H1 (cell line): ENCODE results near the gene MAN1A2. TPM values are rescaled to one million over a fixed set of nuclear protein-coding genes. Genes with fewer than 3 reads are reported as not detected.

Experiments
- CTCF ChIA-PET: fragments of 300-600 bp; sonication (Branson Sonifier 250); formaldehyde crosslinking; loops from one replicate; lab custom pipeline; 2021; ENCODE audit not compliant: partially characterized antibody; lab: Charles Lee
- POLR2A ChIA-PET: fragments of 300-600 bp; sonication (Branson Sonifier 250); formaldehyde crosslinking; loops from one replicate; lab custom pipeline; 2021; ENCODE audit warnings: inconsistent platforms; ENCODE audit not compliant: partially characterized antibody; lab: Charles Lee
- DNase-seq, 2 experiments: peaks; one replicate each; pipeline versions ENCODE4 v3.0.0 to v3.0.0-alpha.2; 2010 to 2022; ENCODE audit warnings: low spot score in 2 of 2, low read depth in 1 of 2, mixed read lengths in 1 of 2
- FAIRE-seq: peaks from 2 replicates; lab custom pipeline; 2011; peaks lifted over from hg19 to GRCh38; lab: Jason Lieb, UNC
- H2AFZ ChIP-seq: 2 replicates; pipeline ENCODE4 v1.8.1; 2012; ENCODE audit warnings: low read length, inconsistent platforms
- H2AK5ac ChIP-seq: 2 replicates; pipeline ENCODE4 v1.6.1; 2013; ENCODE audit warnings: low read depth, low read length
- H2BK120ac ChIP-seq: replicated peaks from 2 replicates; pipeline ENCODE3; 2013; ENCODE audit warnings: low read depth, low read length, inconsistent platforms
- H2BK12ac ChIP-seq: 2 replicates; pipeline ENCODE4 v1.6.1; 2013; ENCODE audit warnings: low read depth, low read length
- H2BK15ac ChIP-seq: 2 replicates; pipeline ENCODE4 v1.6.1; 2013; ENCODE audit warnings: low read length
- H2BK20ac ChIP-seq: 2 replicates; pipeline ENCODE4 v1.6.1; 2013; ENCODE audit warnings: low read length
- H2BK5ac ChIP-seq: 2 replicates; pipeline ENCODE4 v1.6.1; 2013; ENCODE audit warnings: low read depth, low read length
- H3K14ac ChIP-seq: 2 replicates; pipeline ENCODE4 v1.6.1; 2013; ENCODE audit warnings: inconsistent platforms; ENCODE audit not compliant: insufficient read length
- H3K18ac ChIP-seq: 2 replicates; pipeline ENCODE4 v1.6.1; 2013; ENCODE audit warnings: low read length; ENCODE audit errors: extremely low read depth
- H3K23ac ChIP-seq: 2 replicates; pipeline ENCODE4 v1.6.1; 2013; ENCODE audit warnings: inconsistent platforms; ENCODE audit not compliant: insufficient read length
- H3K23me2 ChIP-seq: 2 replicates; pipeline ENCODE4 v1.6.1; 2013; ENCODE audit warnings: low read depth, low read length
- H3K27ac ChIP-seq: 2 replicates; pipeline ENCODE4 v1.6.1; 2011; ENCODE audit warnings: low read depth, low read length, inconsistent platforms
- H3K27me3 ChIP-seq, 4 experiments: replicated peaks in 1 of 4; 1 replicate in 1 of 4; 2 replicates in 3 of 4; pipeline versions ENCODE4 v1.6.1 to v1.8.1; 2011 to 2013; ENCODE audit warnings: low read length in 3 of 4, mild to moderate bottlenecking in 3 of 4, inconsistent platforms in 2 of 4, mixed read lengths in 2 of 4, moderate library complexity in 1 of 4; ENCODE audit not compliant: control insufficient read depth in 3 of 4, insufficient read depth in 3 of 4; ENCODE audit errors: extremely low read depth in 1 of 4
- H3K36me3 ChIP-seq, 4 experiments: 2 replicates each; pipeline versions ENCODE4 v1.6.1 to v1.8.1; 2011 to 2013; ENCODE audit warnings: mild to moderate bottlenecking in 4 of 4, low read length in 3 of 4, moderate library complexity in 2 of 4, control low read depth in 1 of 4, inconsistent platforms in 1 of 4; ENCODE audit not compliant: insufficient read depth in 4 of 4, control insufficient read depth in 2 of 4
- H3K4ac ChIP-seq: replicated peaks from 2 replicates; pipeline ENCODE3; 2013; ENCODE audit warnings: low read length, low read depth, mixed read lengths, inconsistent platforms; ENCODE audit not compliant: insufficient read length
- H3K4me1 ChIP-seq, 4 experiments: replicated peaks in 1 of 4; 1 replicate in 1 of 4; 2 replicates in 3 of 4; pipeline versions ENCODE4 v1.6.1 to v1.8.1; 2011 to 2013; ENCODE audit warnings: low read length in 3 of 4, inconsistent platforms in 2 of 4, mixed read lengths in 1 of 4; ENCODE audit not compliant: insufficient read depth in 4 of 4, control insufficient read depth in 3 of 4
- H3K4me2 ChIP-seq, 2 experiments: 2 replicates each; pipeline versions ENCODE4 v1.6.1 to v1.8.1; 2011 to 2013; ENCODE audit warnings: low read depth in 2 of 2, low read length in 2 of 2, control low read depth in 1 of 2, inconsistent platforms in 1 of 2, mild to moderate bottlenecking in 1 of 2; ENCODE audit not compliant: insufficient read depth in 1 of 2
- H3K4me3 ChIP-seq, 4 experiments: fragments of 200-600, 300-600 bp in 1 of 4; sonication (generic), shearing (Covaris generic), sonication (Bioruptor Twin) in 1 of 4; 2 replicates each; pipeline versions ENCODE4 v1.5.1 to v1.8.1; 2011 to 2016; ENCODE audit warnings: low read length in 4 of 4, low read depth in 3 of 4, control low read depth in 2 of 4, inconsistent platforms in 2 of 4, mild to moderate bottlenecking in 2 of 4, mixed read lengths in 1 of 4, moderate library complexity in 1 of 4; ENCODE audit not compliant: insufficient read depth in 2 of 4; ENCODE audit errors: extremely low read depth in 1 of 4
- H3K56ac ChIP-seq: replicated peaks from 2 replicates; pipeline ENCODE3; 2013; ENCODE audit warnings: low read depth, mild to moderate bottlenecking, mixed read lengths, low read length, inconsistent platforms; ENCODE audit not compliant: insufficient read length
- H3K79me1 ChIP-seq: 2 replicates; pipeline ENCODE4 v1.6.1; 2013; ENCODE audit warnings: low read depth, low read length, control low read depth
- H3K79me2 ChIP-seq, 2 experiments: 2 replicates each; pipeline versions ENCODE4 v1.6.1 to v1.8.1; 2012 to 2013; ENCODE audit warnings: low read length in 2 of 2, mild to moderate bottlenecking in 2 of 2, inconsistent platforms in 1 of 2; ENCODE audit not compliant: insufficient read depth in 2 of 2, control insufficient read depth in 1 of 2
- H3K9ac ChIP-seq, 4 experiments: replicated peaks in 1 of 4; 1 replicate in 1 of 4; 2 replicates in 3 of 4; pipeline versions ENCODE4 v1.6.1 to v1.8.1; 2011 to 2013; ENCODE audit warnings: low read depth in 3 of 4, low read length in 3 of 4, control low read depth in 2 of 4, mild to moderate bottlenecking in 2 of 4, moderate library complexity in 2 of 4, inconsistent platforms in 1 of 4; ENCODE audit errors: extremely low read depth in 1 of 4
- H3K9me3 ChIP-seq, 2 experiments: 2 replicates each; pipeline versions ENCODE4 v1.6.1 to v1.8.1; 2012 to 2013; ENCODE audit warnings: mild to moderate bottlenecking in 2 of 2, moderate library complexity in 2 of 2, control low read depth in 1 of 2, inconsistent platforms in 1 of 2, low read depth in 1 of 2, low read length in 1 of 2, mixed read lengths in 1 of 2; ENCODE audit not compliant: insufficient read depth in 2 of 2
- H4K20me1 ChIP-seq, 2 experiments: replicated peaks in 1 of 2; 2 replicates each; pipeline versions ENCODE3 to v1.8.1; 2011 to 2013; ENCODE audit warnings: inconsistent platforms in 2 of 2, low read length in 2 of 2, mild to moderate bottlenecking in 1 of 2; ENCODE audit not compliant: insufficient read depth in 2 of 2, control insufficient read depth in 1 of 2
- H4K5ac ChIP-seq: 2 replicates; pipeline ENCODE4 v1.6.1; 2013; ENCODE audit warnings: low read length, low read depth, mixed read lengths, inconsistent platforms; ENCODE audit not compliant: insufficient read length
- H4K8ac ChIP-seq: 2 replicates; pipeline ENCODE4 v1.8.0; 2013; ENCODE audit warnings: mild to moderate bottlenecking, moderate library complexity, low read length, inconsistent platforms; ENCODE audit not compliant: insufficient read depth; ENCODE audit errors: extremely low read depth
- H4K91ac ChIP-seq: replicated peaks from 2 replicates; pipeline ENCODE3; 2013; ENCODE audit warnings: low read length, mixed read lengths, inconsistent platforms; ENCODE audit not compliant: insufficient read length
- WGBS, 2 experiments: shearing (Covaris generic) in 1 of 2; methylation state at CpG; one replicate each; pipeline versions ENCODE4 v1.1.6 to v1.1.7; 2013 to 2015; ENCODE audit warnings: low lambda C conversion rate in 2 of 2, mixed read lengths in 2 of 2, inconsistent platforms in 1 of 2, low coverage in 1 of 2, missing lambda C conversion rate in 1 of 2; ENCODE audit not compliant: insufficient replicate concordance in 2 of 2, insufficient coverage in 1 of 2, insufficient read length in 1 of 2; ENCODE audit errors: extremely low coverage in 1 of 2, missing lambda C conversion rate in 1 of 2; 5-methylcytosine and 5-hydroxymethylcytosine counted together
- polyA plus RNA-seq, 7 experiments: library from polyadenylated mRNA; depleted of rRNA in 3 of 7; stranded (reverse) in 5 of 7; unstranded in 2 of 7; fragments of >200 nt in 5 of 7; fragments of 200-250 nt in 2 of 7; gene quantifications; 1 replicate in 5 of 7; 2 replicates in 1 of 7; 4 replicates in 1 of 7; pipeline versions ENCODE4 v1.2.1 to v1.2.3, GENCODE V29; 2011 to 2013; ENCODE audit warnings: missing spikeins in 2 of 7, mixed read lengths in 2 of 7
- total RNA-seq: library from RNA; stranded (reverse); fragmentation: NEBNext Ultra II Directional; extraction: Animal tissue kit (Norgen Biotek cat#: 25700); gene quantifications from 2 replicates; pipeline ENCODE4 v1.2.1, GENCODE V29; 2021

MAN1A2 gene
- total and polyA plus RNA-seq, 2 of the 8 experiments (the other 6 are each of a cell fraction or from before 2014, with no cell fraction given): 5.5 to 18.8 TPM

DNA sequence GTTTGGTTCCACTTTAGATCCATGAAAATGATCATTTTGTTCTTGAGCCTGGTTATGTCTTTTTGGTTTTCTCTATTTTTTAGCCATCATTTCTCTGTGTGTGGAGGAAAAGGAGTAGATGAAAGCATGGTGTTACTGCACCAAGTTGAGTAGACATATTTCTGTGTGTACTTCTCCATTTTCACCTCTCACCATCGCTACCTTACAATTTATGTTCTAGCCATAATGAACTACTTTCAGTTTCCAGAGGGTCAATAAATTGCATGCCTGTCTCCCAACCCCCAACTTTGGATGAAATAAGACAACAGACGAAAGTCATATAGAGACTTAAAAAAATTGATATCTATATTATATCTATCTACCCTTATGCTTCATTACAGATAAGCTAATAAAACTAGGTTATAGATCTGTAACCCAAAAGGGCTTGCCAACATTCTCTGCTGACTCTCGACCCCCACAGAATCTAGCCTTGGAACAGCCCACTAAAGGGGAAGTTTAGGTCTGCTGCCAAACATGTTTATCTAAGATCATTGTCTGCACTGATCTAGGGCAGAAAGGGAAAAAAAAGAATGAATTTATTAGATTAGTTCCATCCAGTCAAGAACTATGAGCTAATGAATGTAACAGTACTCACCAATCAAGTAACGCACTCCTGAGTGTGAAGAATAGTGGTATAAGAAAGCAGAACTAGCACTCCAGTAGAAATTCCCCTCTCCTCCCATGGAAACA, 7.5 kb upstream of the MAN1A2 start:
- FAIRE-seq: no peak

More for the DNA sequence above, 7.5 kb upstream of the MAN1A2 start:
- Histone ChIP-seq H2BK15ac (no peak overlapping the region), H3K9ac (no peak overlapping the region), H3K4me1 (peaks cover 0 to 4% (median 1%) of the 10 kb centered on the region in 4 experiments; a peak in 3 of 7 replicates), H3K27ac (no peak overlapping the region), H2AFZ (no peak overlapping the region), H3K4ac (no peak overlapping the region), H3K27me3 (no peaks in the 10 kb centered on the region), H3K14ac (no peak overlapping the region), H3K4me2 (no peak overlapping the region), H2BK120ac (no peak overlapping the region), H3K79me2 (no peaks in the 10 kb centered on the region), H3K36me3 (no peaks in the 10 kb centered on the region), H3K23ac (no peak overlapping the region), H4K8ac (no peak overlapping the region), H3K79me1 (no peaks in the 10 kb centered on the region), H2BK12ac (no peak overlapping the region), H2BK5ac (no peak overlapping the region), H4K5ac (no peak overlapping the region), H3K23me2 (peaks cover 2% of the 10 kb centered on the region; the same call in 1 of the 2 replicates), H2AK5ac (no peak overlapping the region), H2BK20ac (no peak overlapping the region), H3K18ac (no peak overlapping the region), H3K56ac (no peak overlapping the region), H4K20me1 (no peaks in the 10 kb centered on the region), H3K9me3 (no peaks in the 10 kb centered on the region), H3K4me3 (no peak overlapping the region), H4K91ac (no peak overlapping the region)
- 97% methylated on average over 4 of the region's 4 CpGs; no CpG with 5 or more reads in 1 of the 2 experiments for WGBS, 2 experiments
- DNase-seq: no peak
- CTCF ChIA-PET: interaction anchor here (1.2 to 1.3 kb wide), 2 partner anchors 75 kb away, joined by 4 to 5 read pairs; no protein-coding TSS in a partner anchor
- POLR2A ChIA-PET: no interaction called here
